ENCODE results near the gene ARMCX1. TPM values are rescaled to one million over a fixed set of nuclear protein-coding genes. Genes with fewer than 3 reads are reported as not detected.
"Not testable (repeated sequence)": the region's sequence is repeated elsewhere in the genome, so short reads cannot be mapped to it uniquely, and the experiment has no call there.

ARMCX1 gene
- total RNA-seq (70.4 and 79.4 TPM in 2 replicates), polyA plus RNA-seq (46.7 and 53.0 TPM in 2 replicates), polyA minus RNA-seq (ENCODE audit: low replicate concordance) (6.8 and 9.6 TPM in 2 replicates)
- polyA plus RNA-seq (2012) = 36.8 and 39.2 TPM in 2 replicates

GRCh38 chrX:101550362-101550750 lies at the start of gene ARMCX1:
TSS of gene ARMCX1 (plus strand) at chrX:101550547. CDS start at chrX:101552931, 2,384 bp downstream.
- Histone ChIP-seq H3K27ac (ENCODE audit: insufficient read depth, low read length) (peak within 1 kb of the TSS; percentile 93), H3K4me1 (ENCODE audit: control insufficient read depth, extremely low read depth, insufficient read depth, low read length) (no peaks in the 10 kb centered on the region), H2AFZ (ENCODE audit: low read length) (peak within 1 kb of the TSS; percentile 64), H3K79me2 (ENCODE audit: control insufficient read depth, insufficient read depth, low read length) (peaks cover 4% of the 10 kb centered on the region), H3K4me3 (replicated peaks in 1 of 4; ENCODE audit: control extremely low read depth in 1 of 4, insufficient read depth in 1 of 4, low read depth in 3 of 4, low read length in 4 of 4) (peak within 1 kb of the TSS; percentile 61 to 88 (median 72)), H4K20me1 (ENCODE audit: control insufficient read depth, extremely low read depth, insufficient read depth, low read length) (no peaks in the 10 kb centered on the region), H3K27me3 (ENCODE audit: control insufficient read depth, insufficient read depth, low read length) (no peaks in the 10 kb centered on the region), H3K9ac (ENCODE audit: insufficient read depth, low read length) (peak within 1 kb of the TSS; percentile 70), H3K4me2 (ENCODE audit: extremely low read depth, insufficient read depth, low read length) (peak within 1 kb of the TSS; percentile 83), H3K36me3 (ENCODE audit: control insufficient read depth, insufficient read depth, low read length) (no peaks in the 10 kb centered on the region), H3K9me3 (ENCODE audit: control insufficient read depth, insufficient read depth, low read depth, low read length) (no peaks in the 10 kb centered on the region)
- TF ChIP-seq CTCF (conservative IDR thresholded peaks at IDR 0.05 in 1 of 2, IDR thresholded peaks at IDR 0.05 in 1 of 2; ENCODE audit: low read depth in 1 of 2, low read length in 2 of 2) (no peak), EZH2 (IDR thresholded peaks at IDR 0.05; ENCODE audit: low read length, missing control alignments) (no peak)
- peak; percentile 74 to 83 for DNase-seq (ENCODE audit: low read depth in 2 of 2)

DNA sequence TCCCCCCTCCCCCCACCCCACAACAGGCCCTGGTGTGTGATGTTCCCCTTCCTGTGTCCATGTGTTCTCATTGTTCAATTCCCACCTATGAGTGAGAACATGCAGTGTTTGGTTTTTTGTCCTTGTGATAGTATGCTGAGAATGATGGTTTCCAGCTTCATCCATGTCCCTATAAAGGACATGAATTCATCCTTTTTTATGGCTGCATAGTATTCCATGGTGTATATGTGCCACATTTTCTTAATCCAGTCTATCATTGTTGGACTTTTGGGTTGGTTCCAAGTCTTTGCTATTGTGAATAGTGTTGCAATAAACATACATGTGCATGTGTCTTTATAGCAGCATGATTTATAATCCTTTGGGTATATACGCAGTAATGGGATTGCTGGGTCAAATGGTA lies 47.4 kb upstream of the ARMCX1 start:
- H3K4me3 ChIP-seq (replicated peaks in 1 of 4; ENCODE audit: control extremely low read depth in 1 of 4, insufficient read depth in 1 of 4, low read depth in 3 of 4, low read length in 4 of 4); H4K20me1 ChIP-seq (ENCODE audit: control insufficient read depth, extremely low read depth, insufficient read depth, low read length); H3K36me3 ChIP-seq (ENCODE audit: control insufficient read depth, insufficient read depth, low read length); H3K9me3 ChIP-seq (ENCODE audit: control insufficient read depth, insufficient read depth, low read depth, low read length); H3K27me3 ChIP-seq (ENCODE audit: control insufficient read depth, insufficient read depth, low read length); H2AFZ ChIP-seq (ENCODE audit: low read length); H3K79me2 ChIP-seq (ENCODE audit: control insufficient read depth, insufficient read depth, low read length); H3K9ac ChIP-seq (ENCODE audit: insufficient read depth, low read length); DNase-seq (ENCODE audit: low read depth in 2 of 2); H3K4me1 ChIP-seq (ENCODE audit: control insufficient read depth, extremely low read depth, insufficient read depth, low read length); H3K27ac ChIP-seq (ENCODE audit: insufficient read depth, low read length); H3K4me2 ChIP-seq (ENCODE audit: extremely low read depth, insufficient read depth, low read length): not testable (repeated sequence)

- Histone ChIP-seq H3K9ac (ENCODE audit: insufficient read depth, low read length) (no peak overlapping the region), H3K36me3 (ENCODE audit: control insufficient read depth, insufficient read depth, low read length) (no peaks in the 10 kb centered on the region)
- TF ChIP-seq CTCF (conservative IDR thresholded peaks at IDR 0.05 in 1 of 2, IDR thresholded peaks at IDR 0.05 in 1 of 2; ENCODE audit: low read depth in 1 of 2, low read length in 2 of 2) (no peak), EZH2 (IDR thresholded peaks at IDR 0.05; ENCODE audit: low read length, missing control alignments) (no peak)
Observed at GRCh38 chrX:101507372-101507771, 43.0 kb upstream of the ARMCX1 start.

More at GRCh38 chrX:101507372-101507771, 43.0 kb upstream of the ARMCX1 start:
- H3K4me2 ChIP-seq (ENCODE audit: extremely low read depth, insufficient read depth, low read length) = no peak overlapping the region
- H2AFZ ChIP-seq (ENCODE audit: low read length) = no peak overlapping the region
- H3K27me3 ChIP-seq (ENCODE audit: control insufficient read depth, insufficient read depth, low read length) = no peaks in the 10 kb centered on the region
- no peak overlapping the region for H3K27ac ChIP-seq (ENCODE audit: insufficient read depth, low read length)
- DNase-seq (ENCODE audit: low read depth in 2 of 2) = no peak
- no peak overlapping the region for H3K4me3 ChIP-seq (replicated peaks in 1 of 4; ENCODE audit: control extremely low read depth in 1 of 4, insufficient read depth in 1 of 4, low read depth in 3 of 4, low read length in 4 of 4)
- no peaks in the 10 kb centered on the region for H4K20me1 ChIP-seq (ENCODE audit: control insufficient read depth, extremely low read depth, insufficient read depth, low read length)
- no peaks in the 10 kb centered on the region for H3K4me1 ChIP-seq (ENCODE audit: control insufficient read depth, extremely low read depth, insufficient read depth, low read length)
- H3K79me2 ChIP-seq (ENCODE audit: control insufficient read depth, insufficient read depth, low read length) = no peaks in the 10 kb centered on the region
- H3K9me3 ChIP-seq (ENCODE audit: control insufficient read depth, insufficient read depth, low read depth, low read length) = no peaks in the 10 kb centered on the region

Data from fibroblast of lung (primary cell).